PC-3 (cell line): Measurements from ENCODE around the gene TPP2. TPM values are rescaled to one million over a fixed set of nuclear protein-coding genes. Genes with fewer than 3 reads are reported as not detected.

Experiments used
- ATAC-seq: fragments of 200-7000 bp; cut with Tn5 transposase; 2 replicates; pipeline ENCODE4 v1.9.1; 2020; ENCODE audit warnings: mild to moderate bottlenecking, moderate library complexity
- BruUV-seq: library from RNA; stranded (reverse); fragments of 400-500 nt; replicated peaks from 2 replicates; lab custom pipeline; 2021; lab: Mats Ljungman, UMichigan
- CTCF ChIA-PET: fragments of 300-600 bp; sonication (Branson Sonifier 250); formaldehyde crosslinking; loops from one replicate; lab custom pipeline; 2022; ENCODE audit warnings: antibody characterized with exemption; lab: Charles Lee
- POLR2A ChIA-PET: fragments of 300-600 bp; sonication (Branson Sonifier 250); formaldehyde crosslinking; loops from one replicate; lab custom pipeline; 2022; ENCODE audit warnings: antibody characterized with exemption; ENCODE audit not compliant: unreplicated experiment; lab: Charles Lee
- DNase-seq: peaks from one replicate; pipeline ENCODE4 v3.0.0-alpha.2; 2015
- H2AFZ ChIP-seq: fragments of 300-600 bp; sonication (generic); 2 replicates; pipeline ENCODE4 v1.6.0; 2016; ENCODE audit warnings: antibody characterized with exemption, low read length
- H3F3A ChIP-seq: fragments of 300-600 bp; sonication (generic); one replicate; pipeline ENCODE4 v1.6.0; 2017; ENCODE audit warnings: antibody characterized with exemption, low read length, control low read depth, mild to moderate bottlenecking; ENCODE audit not compliant: unreplicated experiment
- H3K27ac ChIP-seq: fragments of 300-600 bp; sonication (generic); 2 replicates; pipeline ENCODE4 v1.5.1; 2016; ENCODE audit warnings: mild to moderate bottlenecking, low read length
- H3K27me3 ChIP-seq: fragments of 300-600 bp; sonication (generic); 2 replicates; pipeline ENCODE4 v1.6.1; 2016; ENCODE audit warnings: low read length, mixed read lengths
- H3K36me3 ChIP-seq: fragments of 300-600 bp; sonication (generic); 2 replicates; pipeline ENCODE4 v1.6.1; 2016; ENCODE audit warnings: low read depth, mixed run types, low read length, mixed read lengths
- H3K4me1 ChIP-seq: fragments of 300-600 bp; sonication (generic); 2 replicates; pipeline ENCODE4 v1.5.1; 2016; ENCODE audit warnings: low read length; ENCODE audit not compliant: insufficient read depth
- H3K4me2 ChIP-seq: fragments of 300-600 bp; sonication (generic); 2 replicates; pipeline ENCODE4 v1.6.0; 2016; ENCODE audit warnings: low read length
- H3K4me3 ChIP-seq: fragments of 300-600 bp; sonication (generic); 2 replicates; pipeline ENCODE4 v1.5.1; 2016; ENCODE audit warnings: mild to moderate bottlenecking, low read length, mixed read lengths
- H3K79me2 ChIP-seq: fragments of 300-600 bp; sonication (generic); 2 replicates; pipeline ENCODE4 v1.6.1; 2017; ENCODE audit warnings: low read length, mixed read lengths
- H3K9ac ChIP-seq: fragments of 300-600 bp; sonication (generic); 2 replicates; pipeline ENCODE4 v1.6.0; 2016; ENCODE audit warnings: mild to moderate bottlenecking, low read length
- H3K9me2 ChIP-seq: fragments of 300-600 bp; sonication (generic); replicated peaks from 2 replicates; pipeline ENCODE4 v1.6.1; 2016; ENCODE audit warnings: mixed run types, low read length, mixed read lengths
- H3K9me3 ChIP-seq: fragments of 300-600 bp; sonication (generic); 2 replicates; pipeline ENCODE4 v1.6.1; 2016; ENCODE audit warnings: low read length, mixed read lengths
- H4K20me1 ChIP-seq: fragments of 300-600 bp; sonication (generic); 2 replicates; pipeline ENCODE4 v1.6.1; 2016; ENCODE audit warnings: low read length, mixed read lengths
- CTCF ChIP-seq: fragments of 300-600 bp; sonication (generic); conservative IDR thresholded peaks from 2 replicates; pipeline ENCODE4 v1.5.1; 2017; ENCODE audit warnings: antibody characterized with exemption, low read depth, mild to moderate bottlenecking, low read length
- EZH2 ChIP-seq: fragments of 300-600 bp; sonication (generic); IDR thresholded peaks from one replicate; pipeline ENCODE4 v1.6.1; 2017; ENCODE audit warnings: antibody characterized with exemption, mild to moderate bottlenecking, low read length; ENCODE audit not compliant: unreplicated experiment
- EZH2phosphoT487 ChIP-seq: fragments of 300-600 bp; sonication (generic); IDR thresholded peaks from 2 replicates; pipeline ENCODE4 v1.6.1; 2018; ENCODE audit warnings: mild to moderate bottlenecking, antibody characterized with exemption, low read length, borderline replicate concordance
- intact Hi-C: fragments of 100-400 bp; cut with micrococcal nuclease; formaldehyde crosslinking; loops from 2 replicates; pipeline ENCODE4 v1.9.0; 2023
- total RNA-seq: library from RNA; depleted of rRNA; stranded (reverse); fragments of >200 nt; gene quantifications from 2 replicates; pipeline ENCODE4 v1.2.3, GENCODE V29; 2014

The TPP2 gene
- total RNA-seq, 1 experiment from 2014 or later: 30.4 TPM

GRCh38 chr13:102680133-102680717 is 83.4 kb downstream of the TPP2 start:
- BruUV-seq: no TSS peak
- ChIA-PET POLR2A (no interaction called here), CTCF (no interaction called here)
- Histone ChIP-seq H2AFZ (no peak overlapping the region), H3F3A (no peaks in the 10 kb centered on the region), H3K36me3 (peaks cover 7% of the 10 kb centered on the region; the same call in 1 of the 2 replicates), H3K27ac (no peak overlapping the region), H3K4me1 (no peaks in the 10 kb centered on the region), H3K4me3 (no peak overlapping the region), H3K9me2 (no peaks in the 10 kb centered on the region), H3K4me2 (no peak overlapping the region), H3K9me3 (no peaks in the 10 kb centered on the region), H3K9ac (no peak overlapping the region), H3K27me3 (no peaks in the 10 kb centered on the region), H3K79me2 (no peaks in the 10 kb centered on the region), H4K20me1 (no peaks in the 10 kb centered on the region)
- intact Hi-C loops: no loop called here
- TF ChIP-seq EZH2 (no peak), CTCF (no peak), EZH2phosphoT487 (no peak)
- DNase-seq (no peak), ATAC-seq (no peak)

GRCh38 chr13:102680842-102681740 is 84.3 kb downstream of the TPP2 start:
- Histone ChIP-seq H3K4me3 (no peak overlapping the region), H3K27me3 (no peaks in the 10 kb centered on the region), H2AFZ (no peak overlapping the region), H3K4me1 (no peaks in the 10 kb centered on the region), H3K9ac (no peak overlapping the region), H3K36me3 (0 out of 2 replicates have a peak, but pooled peaks cover 4% of the 10 kb centered on the region), H3K27ac (no peak overlapping the region), H3K79me2 (no peaks in the 10 kb centered on the region), H3K4me2 (no peak overlapping the region), H3K9me2 (no peaks in the 10 kb centered on the region), H4K20me1 (no peaks in the 10 kb centered on the region), H3F3A (no peaks in the 10 kb centered on the region), H3K9me3 (no peaks in the 10 kb centered on the region)
- intact Hi-C loops: no loop called here
- no peak for ATAC-seq
- no peak for DNase-seq
- POLR2A ChIA-PET: interaction anchor here (0.6 kb wide), 1 partner anchor 565 kb away, joined by 4 read pairs; no protein-coding TSS in a partner anchor
- CTCF ChIA-PET: no interaction called here
- no TSS peak for BruUV-seq
- TF ChIP-seq EZH2 (no peak), CTCF (no peak), EZH2phosphoT487 (no peak)
